ENCODE data around the gene WSCD2.

WSCD2 gene

DNA sequence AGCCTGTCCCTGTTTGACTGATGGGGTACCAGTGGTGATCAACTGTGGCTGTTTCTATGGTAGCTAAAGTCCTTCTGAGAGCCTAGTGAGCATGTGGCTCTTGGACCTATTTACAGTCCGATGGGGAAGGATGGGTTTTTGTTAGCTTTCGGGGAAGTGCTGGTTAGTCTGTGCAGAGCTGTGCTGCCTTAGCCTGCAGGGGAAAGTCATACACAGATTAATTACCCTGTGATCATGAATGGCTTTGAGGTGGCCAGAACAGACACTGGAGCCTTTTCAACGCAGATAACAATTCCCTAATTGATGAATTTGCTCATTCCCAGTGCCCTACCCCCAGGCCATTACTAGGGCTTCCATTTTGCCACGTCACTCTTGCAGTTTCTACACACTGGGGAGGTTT lies 99.7 kb downstream of the WSCD2 start:
- no peak overlapping the region for H3K27ac ChIP-seq (replicated peaks)
- DNase-seq (ENCODE audit: low read depth in 1 of 2, low spot score in 1 of 2) = no peak
- TF ChIP-seq SPI1 (IDR thresholded peaks at IDR 0.05; ENCODE audit: borderline replicate concordance, low read depth) = no peak
- TF ChIP-seq, protein P1, sequence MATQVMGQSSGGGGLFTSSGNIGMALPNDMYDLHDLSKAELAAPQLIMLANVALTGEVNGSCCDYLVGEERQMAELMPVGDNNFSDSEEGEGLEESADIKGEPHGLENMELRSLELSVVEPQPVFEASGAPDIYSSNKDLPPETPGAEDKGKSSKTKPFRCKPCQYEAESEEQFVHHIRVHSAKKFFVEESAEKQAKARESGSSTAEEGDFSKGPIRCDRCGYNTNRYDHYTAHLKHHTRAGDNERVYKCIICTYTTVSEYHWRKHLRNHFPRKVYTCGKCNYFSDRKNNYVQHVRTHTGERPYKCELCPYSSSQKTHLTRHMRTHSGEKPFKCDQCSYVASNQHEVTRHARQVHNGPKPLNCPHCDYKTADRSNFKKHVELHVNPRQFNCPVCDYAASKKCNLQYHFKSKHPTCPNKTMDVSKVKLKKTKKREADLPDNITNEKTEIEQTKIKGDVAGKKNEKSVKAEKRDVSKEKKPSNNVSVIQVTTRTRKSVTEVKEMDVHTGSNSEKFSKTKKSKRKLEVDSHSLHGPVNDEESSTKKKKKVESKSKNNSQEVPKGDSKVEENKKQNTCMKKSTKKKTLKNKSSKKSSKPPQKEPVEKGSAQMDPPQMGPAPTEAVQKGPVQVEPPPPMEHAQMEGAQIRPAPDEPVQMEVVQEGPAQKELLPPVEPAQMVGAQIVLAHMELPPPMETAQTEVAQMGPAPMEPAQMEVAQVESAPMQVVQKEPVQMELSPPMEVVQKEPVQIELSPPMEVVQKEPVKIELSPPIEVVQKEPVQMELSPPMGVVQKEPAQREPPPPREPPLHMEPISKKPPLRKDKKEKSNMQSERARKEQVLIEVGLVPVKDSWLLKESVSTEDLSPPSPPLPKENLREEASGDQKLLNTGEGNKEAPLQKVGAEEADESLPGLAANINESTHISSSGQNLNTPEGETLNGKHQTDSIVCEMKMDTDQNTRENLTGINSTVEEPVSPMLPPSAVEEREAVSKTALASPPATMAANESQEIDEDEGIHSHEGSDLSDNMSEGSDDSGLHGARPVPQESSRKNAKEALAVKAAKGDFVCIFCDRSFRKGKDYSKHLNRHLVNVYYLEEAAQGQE (IDR thresholded peaks at IDR 0.05; ENCODE audit: insufficient replicate concordance, low read depth) = no peak
- no peak for TF ChIP-seq POLR2AphosphoS5 (IDR thresholded peaks at IDR 0.05; ENCODE audit: low read depth)
- TF ChIP-seq, protein P2, sequence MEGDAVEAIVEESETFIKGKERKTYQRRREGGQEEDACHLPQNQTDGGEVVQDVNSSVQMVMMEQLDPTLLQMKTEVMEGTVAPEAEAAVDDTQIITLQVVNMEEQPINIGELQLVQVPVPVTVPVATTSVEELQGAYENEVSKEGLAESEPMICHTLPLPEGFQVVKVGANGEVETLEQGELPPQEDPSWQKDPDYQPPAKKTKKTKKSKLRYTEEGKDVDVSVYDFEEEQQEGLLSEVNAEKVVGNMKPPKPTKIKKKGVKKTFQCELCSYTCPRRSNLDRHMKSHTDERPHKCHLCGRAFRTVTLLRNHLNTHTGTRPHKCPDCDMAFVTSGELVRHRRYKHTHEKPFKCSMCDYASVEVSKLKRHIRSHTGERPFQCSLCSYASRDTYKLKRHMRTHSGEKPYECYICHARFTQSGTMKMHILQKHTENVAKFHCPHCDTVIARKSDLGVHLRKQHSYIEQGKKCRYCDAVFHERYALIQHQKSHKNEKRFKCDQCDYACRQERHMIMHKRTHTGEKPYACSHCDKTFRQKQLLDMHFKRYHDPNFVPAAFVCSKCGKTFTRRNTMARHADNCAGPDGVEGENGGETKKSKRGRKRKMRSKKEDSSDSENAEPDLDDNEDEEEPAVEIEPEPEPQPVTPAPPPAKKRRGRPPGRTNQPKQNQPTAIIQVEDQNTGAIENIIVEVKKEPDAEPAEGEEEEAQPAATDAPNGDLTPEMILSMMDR (IDR thresholded peaks at IDR 0.05; ENCODE audit: insufficient read depth, low read length) = no peak
- no peak for TF ChIP-seq GABPA (IDR thresholded peaks at IDR 0.05; ENCODE audit: low read depth)
- H3K27me3 ChIP-seq (ENCODE audit: insufficient read depth, poor library complexity, severe bottlenecking) = no peaks in the 10 kb centered on the region
- no peak overlapping the region for H3K4me3 ChIP-seq (replicated peaks; ENCODE audit: insufficient read depth, low read length)

DNA sequence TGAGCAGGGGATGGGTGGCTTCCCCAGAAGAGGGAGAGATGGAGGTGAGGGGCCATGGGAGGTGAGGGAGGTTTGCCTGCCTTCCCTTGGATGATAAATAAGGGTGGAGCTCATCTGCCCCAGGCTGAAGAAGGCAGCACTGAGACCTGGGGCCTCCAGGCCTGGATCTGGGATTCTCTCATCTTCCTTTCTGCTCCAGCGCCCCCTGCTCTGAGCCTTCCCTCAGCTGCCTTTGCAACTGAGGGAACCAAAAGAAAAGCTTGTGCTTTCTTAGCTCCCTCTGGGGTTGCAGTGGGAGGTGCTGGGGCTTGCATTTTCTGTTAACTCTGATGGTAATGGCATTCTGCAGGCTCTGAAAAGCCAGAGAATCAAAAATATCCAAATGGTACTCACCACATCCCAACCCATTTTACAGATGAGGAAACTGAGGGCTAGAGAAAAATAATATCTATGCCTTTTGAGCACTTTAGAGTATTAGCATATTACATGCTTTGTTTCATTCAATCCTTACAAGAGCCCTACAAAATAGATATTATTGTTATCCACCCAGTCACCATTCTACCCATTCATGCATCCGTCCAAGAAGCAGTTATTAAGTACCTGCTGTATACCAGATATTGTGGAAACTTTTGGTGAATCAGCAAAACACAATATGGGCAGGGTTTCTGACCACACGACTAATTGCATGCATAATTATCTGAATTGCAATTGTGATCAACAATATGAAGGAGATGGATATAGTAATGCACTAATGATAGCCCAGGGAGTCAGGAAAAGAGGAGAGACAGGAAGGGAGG lies 102.2 kb downstream of the WSCD2 start:
- H3K27me3 ChIP-seq (ENCODE audit: insufficient read depth, poor library complexity, severe bottlenecking) = no peaks in the 10 kb centered on the region
- TF ChIP-seq, protein P2 (IDR thresholded peaks at IDR 0.05; ENCODE audit: insufficient read depth, low read length) = no peak
- TF ChIP-seq SPI1 (IDR thresholded peaks at IDR 0.05; ENCODE audit: borderline replicate concordance, low read depth) = no peak

DNA sequence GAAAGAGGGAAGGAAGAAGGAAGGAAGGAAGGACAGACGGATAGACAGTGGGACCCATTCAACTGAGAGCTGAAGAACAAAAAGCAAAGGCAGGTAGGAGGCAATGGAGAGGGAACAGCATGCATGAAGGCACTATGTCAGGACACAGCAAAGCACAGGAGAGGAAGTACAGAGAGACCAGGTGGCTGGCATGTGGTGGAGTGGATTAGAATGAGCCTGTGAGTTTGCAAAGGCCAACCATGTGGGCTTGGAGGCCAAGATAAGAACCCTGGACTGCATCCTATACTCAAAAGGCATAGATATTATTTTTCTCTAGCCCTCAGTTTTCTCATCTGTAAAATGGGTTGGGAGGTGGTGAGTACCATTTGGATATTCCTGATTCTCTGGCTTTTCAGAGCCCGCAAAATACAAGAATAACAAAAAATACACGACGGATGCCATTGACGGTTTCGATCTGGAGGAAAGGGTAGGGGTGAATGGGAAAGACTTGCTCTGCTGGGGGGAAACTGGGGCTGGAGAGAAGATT lies 102.9 kb downstream of the WSCD2 start:
- no peak overlapping the region for H3K4me3 ChIP-seq (replicated peaks; ENCODE audit: insufficient read depth, low read length)
- DNase-seq (ENCODE audit: low read depth in 1 of 2, low spot score in 1 of 2) = no peak
- H3K27ac ChIP-seq (replicated peaks) = no peak overlapping the region
- no peaks in the 10 kb centered on the region for H3K27me3 ChIP-seq (ENCODE audit: insufficient read depth, poor library complexity, severe bottlenecking)
- no peak for TF ChIP-seq POLR2AphosphoS5 (IDR thresholded peaks at IDR 0.05; ENCODE audit: low read depth)
- TF ChIP-seq GABPA (IDR thresholded peaks at IDR 0.05; ENCODE audit: low read depth) = no peak
- TF ChIP-seq, protein P1 (IDR thresholded peaks at IDR 0.05; ENCODE audit: insufficient replicate concordance, low read depth) = no peak
- no peak for TF ChIP-seq SPI1 (IDR thresholded peaks at IDR 0.05; ENCODE audit: borderline replicate concordance, low read depth)
- TF ChIP-seq, protein P2 (IDR thresholded peaks at IDR 0.05; ENCODE audit: insufficient read depth, low read length) = no peak

More for the DNA sequence above, 102.2 kb downstream of the WSCD2 start:
- Histone ChIP-seq H3K27ac (replicated peaks) (no peak overlapping the region), H3K4me3 (replicated peaks; ENCODE audit: insufficient read depth, low read length) (no peak overlapping the region)
- no peak for DNase-seq (ENCODE audit: low read depth in 1 of 2, low spot score in 1 of 2)

Measured in HL-60 (cell line).